ENCODE results near the gene KCNJ9. TPM values are rescaled to one million over a fixed set of nuclear protein-coding genes. Genes with fewer than 3 reads are reported as not detected.
"Not testable (repeated sequence)": the region's sequence is repeated elsewhere in the genome, so short reads cannot be mapped to it uniquely, and the experiment has no call there.

KCNJ9 gene
- total and polyA plus RNA-seq, 2 experiments from 2014 or later: 0.24 to 0.34 TPM

DNA sequence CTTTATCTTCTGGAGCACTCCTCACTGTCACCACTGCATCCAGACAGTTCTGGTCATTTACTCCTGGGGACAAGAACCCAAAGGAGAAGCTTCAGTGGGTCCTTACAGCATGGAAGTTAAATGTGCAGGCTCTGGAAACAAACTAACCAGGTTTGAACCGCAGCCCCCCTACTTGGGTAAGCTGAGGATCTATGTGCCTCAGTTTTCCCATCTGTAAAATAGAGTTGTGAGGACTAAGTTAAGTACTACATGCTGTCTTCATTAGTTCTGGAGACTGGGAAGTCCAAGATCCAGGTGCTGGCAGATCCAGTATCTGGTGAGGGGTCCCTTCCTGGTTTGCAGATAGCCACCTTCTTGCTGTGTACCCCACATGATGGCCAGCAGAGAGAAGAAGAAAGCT is 26.2 kb downstream of the KCNJ9 start:
- no peaks in the 10 kb centered on the region for H3K27me3 ChIP-seq (ENCODE audit: insufficient read depth)
- peaks cover 18% of the 10 kb centered on the region for H3K27me3 Mint-ChIP-seq (ENCODE audit: insufficient read depth, low read depth, poor library complexity)
- H2AFZ ChIP-seq: no peak overlapping the region
- H3F3A ChIP-seq (replicated peaks; ENCODE audit: low read depth): 0 out of 2 replicates have a peak, but pooled peaks cover 2% of the 10 kb centered on the region
- H3K4me3 Mint-ChIP-seq: no peak overlapping the region
- no peaks in the 10 kb centered on the region for H3K79me2 ChIP-seq (replicated peaks; ENCODE audit: insufficient read depth)
- no peak overlapping the region for H3K27ac ChIP-seq (ENCODE audit: low read depth)
- H3K9me2 ChIP-seq (ENCODE audit: insufficient read depth): peaks cover 9% of the 10 kb centered on the region
- no peak overlapping the region for H3K4me2 ChIP-seq
- H3K4me1 ChIP-seq (ENCODE audit: insufficient read depth): peaks cover 27% of the 10 kb centered on the region
- H3K36me3 ChIP-seq (ENCODE audit: insufficient read depth): no peaks in the 10 kb centered on the region
- H3K36me3 Mint-ChIP-seq (ENCODE audit: low read depth): no peaks in the 10 kb centered on the region
- no peaks in the 10 kb centered on the region for H3K9me3 Mint-ChIP-seq
- H3K27ac Mint-ChIP-seq: no peak overlapping the region
- peaks cover 48% of the 10 kb centered on the region for H3K4me1 Mint-ChIP-seq
- no peak for TF ChIP-seq NANOG (IDR thresholded peaks at IDR 0.05; ENCODE audit: borderline replicate concordance)
- no peak overlapping the region for H3K4me3 ChIP-seq
- ATAC-seq (no peak), DNase-seq (ENCODE audit: low spot score) (no peak)
- no peaks in the 10 kb centered on the region for H4K20me1 ChIP-seq (replicated peaks; ENCODE audit: insufficient read depth)

DNA sequence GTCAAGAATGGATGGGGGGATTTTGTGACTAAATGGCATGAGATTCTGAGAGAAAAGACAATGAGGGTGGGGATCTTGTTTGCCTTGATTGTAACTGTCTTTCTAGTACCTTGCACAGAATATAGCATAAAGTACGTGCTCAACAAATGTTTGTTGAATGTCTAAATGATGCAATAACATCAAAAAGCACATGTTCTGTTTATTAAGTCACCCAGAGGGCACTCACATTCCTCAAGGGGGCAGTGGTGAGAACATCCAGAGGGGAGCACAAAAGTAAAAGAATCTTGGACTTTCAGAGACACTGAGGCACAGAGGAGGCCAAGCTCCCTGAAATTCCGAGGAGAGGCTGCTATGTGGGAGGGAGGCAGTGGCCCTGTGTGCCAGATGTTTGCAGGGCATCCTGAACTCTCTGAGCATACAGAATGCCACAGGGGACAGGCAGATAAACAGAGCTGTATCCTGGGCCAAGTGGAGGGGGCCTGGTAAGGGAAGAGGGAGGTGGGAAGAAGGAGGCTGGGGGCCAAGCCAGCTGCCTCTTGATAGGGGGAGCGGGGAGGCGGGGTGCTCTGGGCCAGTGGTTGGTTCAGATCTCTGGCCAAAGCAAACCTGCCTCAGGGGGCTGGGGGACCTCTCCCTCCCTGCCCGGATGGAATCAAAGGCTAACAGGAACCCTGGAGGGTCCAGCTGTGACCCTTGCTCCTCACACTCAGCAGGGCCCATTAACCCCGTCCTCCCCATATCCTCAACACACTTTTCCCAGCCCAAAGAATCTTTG is 27.7 kb downstream of the KCNJ9 start:
- peak; percentile 72 for ATAC-seq
- no peaks in the 10 kb centered on the region for H3K36me3 Mint-ChIP-seq (ENCODE audit: low read depth)
- H3K36me3 ChIP-seq (ENCODE audit: insufficient read depth): no peaks in the 10 kb centered on the region
- H3K27me3 Mint-ChIP-seq (ENCODE audit: insufficient read depth, low read depth, poor library complexity): peaks cover 21% of the 10 kb centered on the region
- no peaks in the 10 kb centered on the region for H3F3A ChIP-seq (replicated peaks; ENCODE audit: low read depth)
- no peaks in the 10 kb centered on the region for H4K20me1 ChIP-seq (replicated peaks; ENCODE audit: insufficient read depth)
- peaks cover 29% of the 10 kb centered on the region for H3K4me1 ChIP-seq (ENCODE audit: insufficient read depth)
- no peaks in the 10 kb centered on the region for H3K79me2 ChIP-seq (replicated peaks; ENCODE audit: insufficient read depth)
- no peak overlapping the region; the same call in 2 of the 3 replicates for H3K4me3 Mint-ChIP-seq
- TF ChIP-seq CREB1 (CRISPR knock-in tag; IDR thresholded peaks at IDR 0.05; ENCODE audit: low read depth) (peak; percentile 23; the same call in 1 of the 2 replicates), CTCF (conservative IDR thresholded peaks at IDR 0.05; ENCODE audit: low read depth in 2 of 2) (peak; percentile 72 to 84), POLR2AphosphoS5 (IDR thresholded peaks at IDR 0.05; ENCODE audit: low read depth) (no peak)
- H3K4me2 ChIP-seq: peak overlapping the region; percentile 60; the same call in 1 of the 2 replicates
- no peaks in the 10 kb centered on the region for H3K9me3 Mint-ChIP-seq
- peak overlapping the region; percentile 88 for H3K27ac Mint-ChIP-seq
- DNase-seq (ENCODE audit: low spot score): peak; percentile 81
- H3K4me1 Mint-ChIP-seq: peaks cover 48% of the 10 kb centered on the region
- H3K9me2 ChIP-seq (ENCODE audit: insufficient read depth): peaks cover 9% of the 10 kb centered on the region
- no peaks in the 10 kb centered on the region for H3K27me3 ChIP-seq (ENCODE audit: insufficient read depth)
- H3K27ac ChIP-seq (ENCODE audit: low read depth): no peak overlapping the region
- peak overlapping the region; percentile 94 for H2AFZ ChIP-seq
- H3K4me3 ChIP-seq: no peak overlapping the region

GRCh38 chr1:160109686-160110085 is 28.3 kb downstream of the KCNJ9 start:
- H3K27ac Mint-ChIP-seq: peak overlapping the region; percentile 71; the same call in 1 of the 2 replicates
- no peaks in the 10 kb centered on the region for H3K79me2 ChIP-seq (replicated peaks; ENCODE audit: insufficient read depth)
- peaks cover 9% of the 10 kb centered on the region for H3K9me2 ChIP-seq (ENCODE audit: insufficient read depth)
- no peak for TF ChIP-seq JUNB (IDR thresholded peaks at IDR 0.05; ENCODE audit: unreplicated experiment)
- TF ChIP-seq ZNF114 (CRISPR knock-in tag; IDR thresholded peaks at IDR 0.05): no peak
- no peak overlapping the region for H3K4me3 ChIP-seq
- H3K4me3 Mint-ChIP-seq: no peak overlapping the region
- no peak overlapping the region for H3K27ac ChIP-seq (ENCODE audit: low read depth)
- H3K36me3 Mint-ChIP-seq (ENCODE audit: low read depth): no peaks in the 10 kb centered on the region
- no peaks in the 10 kb centered on the region for H3K36me3 ChIP-seq (ENCODE audit: insufficient read depth)
- H3K27me3 Mint-ChIP-seq (ENCODE audit: insufficient read depth, low read depth, poor library complexity): peaks cover 19% of the 10 kb centered on the region
- H2AFZ ChIP-seq: peak overlapping the region; percentile 60
- H3K4me2 ChIP-seq: peak overlapping the region; percentile 60; the same call in 1 of the 2 replicates
- H3K9me3 Mint-ChIP-seq: no peaks in the 10 kb centered on the region
- peaks cover 47% of the 10 kb centered on the region for H3K4me1 Mint-ChIP-seq
- H3K4me1 ChIP-seq (ENCODE audit: insufficient read depth): peaks cover 29% of the 10 kb centered on the region
- H4K20me1 ChIP-seq (replicated peaks; ENCODE audit: insufficient read depth): no peaks in the 10 kb centered on the region
- DNase-seq (ENCODE audit: low spot score) (no peak), ATAC-seq (no peak)
- no peaks in the 10 kb centered on the region for H3F3A ChIP-seq (replicated peaks; ENCODE audit: low read depth)
- no peaks in the 10 kb centered on the region for H3K27me3 ChIP-seq (ENCODE audit: insufficient read depth)

GRCh38 chr1:160111462-160111861 is 30.1 kb downstream of the KCNJ9 start:
- not testable (repeated sequence) for H2AFZ ChIP-seq; H3K27ac Mint-ChIP-seq; H3K36me3 Mint-ChIP-seq (ENCODE audit: low read depth); H3K9me2 ChIP-seq (ENCODE audit: insufficient read depth); H3K4me3 ChIP-seq; H3K9me3 Mint-ChIP-seq; H3F3A ChIP-seq (replicated peaks; ENCODE audit: low read depth); DNase-seq (ENCODE audit: low spot score); H3K79me2 ChIP-seq (replicated peaks; ENCODE audit: insufficient read depth); H4K20me1 ChIP-seq (replicated peaks; ENCODE audit: insufficient read depth); H3K36me3 ChIP-seq (ENCODE audit: insufficient read depth); H3K27ac ChIP-seq (ENCODE audit: low read depth); H3K4me2 ChIP-seq; H3K4me3 Mint-ChIP-seq; H3K27me3 ChIP-seq (ENCODE audit: insufficient read depth); ATAC-seq
- Mint-ChIP-seq H3K4me1 (peaks cover 62% of the 10 kb centered on the region), H3K27me3 (ENCODE audit: insufficient read depth, low read depth, poor library complexity) (peaks cover 23% of the 10 kb centered on the region)
- H3K4me1 ChIP-seq (ENCODE audit: insufficient read depth): peaks cover 42% of the 10 kb centered on the region
